Stimulated activated effector memory CD8-positive, alpha-beta T cell treated with anti-CD3 and anti-CD28 coated beads, Interleukin-12 subunit alpha, Interleukin-12 subunit beta, amount 100 ng/mL, for 72 hours (primary cell): ENCODE results near the gene C1orf105.

Source experiments
- ATAC-seq: fragments of 150-1000 bp; cut with Tn5 transposase; 2 replicates; pipeline ENCODE4 v1.10.0; 2021
- DNase-seq, 2 donors: peaks; one replicate each; pipeline ENCODE4 v3.0.0; 2021 to 2022; ENCODE audit warnings: low spot score in 2 of 2
- H3K27ac Mint-ChIP-seq: one replicate; pipeline ENCODE4 v1.8.0; 2022; ENCODE audit warnings: mild to moderate bottlenecking, mixed read lengths
- H3K36me3 Mint-ChIP-seq: one replicate; pipeline ENCODE4 v1.8.0; 2022; ENCODE audit warnings: mild to moderate bottlenecking, mixed read lengths
- H3K4me1 Mint-ChIP-seq: one replicate; pipeline ENCODE4 v1.8.0; 2022; ENCODE audit warnings: mixed read lengths
- H3K4me3 Mint-ChIP-seq: one replicate; pipeline ENCODE4 v1.8.0; 2022; ENCODE audit warnings: mild to moderate bottlenecking, mixed read lengths
- H3K9me3 Mint-ChIP-seq: one replicate; pipeline ENCODE4 v1.8.0; 2022; ENCODE audit warnings: mixed read lengths

Gene C1orf105

DNA sequence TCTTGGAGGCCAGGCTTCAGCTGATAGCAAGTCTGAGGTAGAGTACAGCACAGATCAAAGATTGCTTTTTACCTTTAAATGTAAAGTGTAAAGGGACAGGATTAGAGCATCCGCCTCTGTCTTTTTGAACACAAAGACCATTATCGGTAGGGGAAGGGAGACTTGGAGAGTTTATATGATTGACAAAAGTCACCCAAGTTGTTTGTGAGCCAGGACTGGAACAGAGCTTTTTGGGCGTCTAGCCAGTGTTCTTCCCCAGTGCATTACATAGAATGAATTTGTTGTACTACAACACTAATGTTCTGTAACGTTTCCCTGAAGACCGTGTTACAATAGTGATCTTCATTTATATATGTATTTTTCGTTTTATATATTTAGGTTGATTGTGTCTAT, 32.7 kb downstream of the C1orf105 start:
- H3K36me3 Mint-ChIP-seq = no peaks in the 10 kb centered on the region
- no peak overlapping the region for H3K27ac Mint-ChIP-seq
- DNase-seq = no peak
- no peak for ATAC-seq
- H3K4me1 Mint-ChIP-seq = peaks cover 12% of the 10 kb centered on the region
- no peak overlapping the region for H3K4me3 Mint-ChIP-seq
- no peaks in the 10 kb centered on the region for H3K9me3 Mint-ChIP-seq

DNA sequence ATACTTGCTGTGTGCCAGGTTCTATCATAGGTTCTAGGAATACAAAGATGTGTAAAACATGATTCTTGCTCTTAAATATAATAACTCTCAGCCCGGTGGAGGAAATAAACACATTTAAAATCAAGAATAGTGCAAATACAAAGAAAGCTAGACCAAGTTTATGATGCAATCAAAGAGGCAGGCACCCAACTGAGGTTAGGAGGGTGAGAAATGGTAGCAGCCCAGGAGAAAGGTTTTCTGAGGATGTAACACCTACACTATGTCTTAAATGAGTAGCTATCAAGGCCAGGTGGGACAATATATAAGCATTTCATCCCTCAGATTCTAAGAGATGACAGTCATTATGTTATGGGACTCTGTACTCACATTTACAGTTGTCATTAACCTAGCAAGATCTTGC, 33.1 kb downstream of the C1orf105 start:
- no peak overlapping the region for H3K27ac Mint-ChIP-seq
- peaks cover 12% of the 10 kb centered on the region for H3K4me1 Mint-ChIP-seq
- ATAC-seq (no peak), DNase-seq (no peak)
- no peak overlapping the region for H3K4me3 Mint-ChIP-seq
- H3K36me3 Mint-ChIP-seq = no peaks in the 10 kb centered on the region
- no peaks in the 10 kb centered on the region for H3K9me3 Mint-ChIP-seq

DNA sequence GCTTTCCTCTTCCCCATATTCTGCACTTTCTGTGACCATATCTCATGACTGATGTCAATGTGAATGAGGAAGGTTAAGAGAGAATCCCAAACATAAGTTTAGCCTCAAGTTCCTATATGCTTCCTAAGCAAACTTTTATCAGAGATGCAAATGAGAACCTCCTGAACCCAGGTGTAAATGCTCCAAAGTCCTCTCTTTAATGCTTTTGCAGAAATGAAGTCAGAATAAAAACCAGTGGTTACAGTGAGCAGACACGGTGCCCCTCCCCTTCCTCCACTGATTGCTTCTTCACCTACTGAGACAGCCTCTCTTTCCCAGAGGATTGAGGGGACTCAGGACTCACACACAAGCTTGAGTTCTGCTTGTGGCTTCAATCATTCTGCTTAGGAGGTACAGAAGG, 35.0 kb downstream of the C1orf105 start:
- no peaks in the 10 kb centered on the region for H3K9me3 Mint-ChIP-seq
- no peak overlapping the region for H3K4me3 Mint-ChIP-seq
- H3K4me1 Mint-ChIP-seq = no peaks in the 10 kb centered on the region
- DNase-seq (no peak), ATAC-seq (no peak)
- H3K27ac Mint-ChIP-seq = no peak overlapping the region
- no peaks in the 10 kb centered on the region for H3K36me3 Mint-ChIP-seq

DNA sequence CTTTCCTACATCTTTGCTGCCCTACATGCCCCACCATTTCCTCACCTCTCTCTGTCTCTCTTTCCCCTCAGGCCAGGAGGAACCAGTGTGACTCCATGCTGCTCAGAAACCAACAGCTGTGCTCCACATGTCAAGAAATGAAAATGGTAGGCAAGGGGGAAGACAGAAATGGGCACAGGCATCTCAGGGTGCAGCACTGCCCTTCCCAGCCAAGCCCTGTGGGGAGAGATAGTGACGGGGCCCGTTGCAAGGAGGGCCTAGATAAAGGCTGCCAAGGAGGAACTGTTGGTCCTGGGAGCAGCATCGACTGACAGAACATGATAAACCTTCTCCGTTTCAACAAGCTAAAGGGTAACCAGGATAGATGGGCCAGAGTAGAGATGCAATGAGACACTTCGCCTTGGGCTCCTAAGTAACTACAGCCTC, 35.9 kb downstream of the C1orf105 start:
- Mint-ChIP-seq H3K4me3 (no peak overlapping the region), H3K27ac (no peak overlapping the region), H3K4me1 (no peaks in the 10 kb centered on the region), H3K9me3 (no peaks in the 10 kb centered on the region), H3K36me3 (no peaks in the 10 kb centered on the region)
- DNase-seq = no peak
- ATAC-seq = no peak

DNA sequence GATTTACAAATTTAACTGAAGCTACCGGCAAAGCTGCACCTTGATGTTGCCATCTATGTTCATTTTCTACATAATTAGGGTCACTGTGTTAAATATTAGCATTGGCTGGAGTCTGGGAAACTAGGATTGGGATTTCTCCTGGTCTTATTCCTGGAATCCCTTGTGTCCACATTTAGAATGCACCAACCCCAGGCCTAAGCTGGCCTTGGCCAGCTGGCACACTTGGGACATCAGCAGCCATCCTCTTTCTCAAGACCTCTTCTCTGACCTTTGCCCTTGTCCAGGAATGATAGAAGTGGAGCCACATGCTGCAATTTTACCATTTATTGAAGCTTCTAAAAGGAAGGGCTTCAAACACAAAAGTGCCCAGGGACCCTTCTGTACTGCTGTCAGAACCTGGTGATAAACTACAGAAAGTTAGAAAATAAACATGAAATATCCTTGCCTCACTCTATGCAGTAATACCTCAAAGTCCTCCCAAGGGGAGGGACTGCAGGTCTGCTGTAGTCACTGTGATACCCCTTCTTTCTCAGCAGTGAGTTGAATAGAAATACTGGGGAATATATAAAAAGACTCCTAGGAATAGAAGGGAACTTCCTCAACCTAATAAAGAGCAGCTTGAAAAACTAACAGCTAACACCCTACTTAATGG, 37.1 kb downstream of the C1orf105 start:
- Mint-ChIP-seq H3K9me3 (no peaks in the 10 kb centered on the region), H3K4me1 (no peaks in the 10 kb centered on the region), H3K4me3 (no peak overlapping the region), H3K27ac (no peak overlapping the region), H3K36me3 (no peaks in the 10 kb centered on the region)
- DNase-seq (no peak), ATAC-seq (no peak)

DNA sequence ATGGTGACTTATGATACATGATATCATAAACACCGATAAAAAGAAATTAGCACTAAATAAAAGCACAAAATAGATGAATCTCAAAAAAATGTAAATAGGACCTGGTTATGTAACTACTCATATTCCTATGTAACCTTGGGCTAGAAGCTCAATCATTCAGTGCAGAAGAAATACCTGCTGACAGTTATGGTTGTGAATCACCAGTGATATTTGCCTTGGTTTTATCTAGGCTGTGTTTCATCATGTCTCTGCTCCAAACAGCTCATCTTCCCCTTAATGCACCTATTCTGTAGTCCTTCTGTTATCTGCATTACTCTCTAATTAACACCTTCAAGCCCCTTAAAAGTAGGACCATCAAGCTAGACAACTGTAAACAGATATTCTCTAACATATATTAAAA, 39.7 kb downstream of the C1orf105 start:
- DNase-seq (no peak), ATAC-seq (no peak)
- Mint-ChIP-seq H3K4me3 (no peak overlapping the region), H3K36me3 (no peaks in the 10 kb centered on the region), H3K27ac (no peak overlapping the region), H3K4me1 (no peaks in the 10 kb centered on the region), H3K9me3 (no peaks in the 10 kb centered on the region)

DNA sequence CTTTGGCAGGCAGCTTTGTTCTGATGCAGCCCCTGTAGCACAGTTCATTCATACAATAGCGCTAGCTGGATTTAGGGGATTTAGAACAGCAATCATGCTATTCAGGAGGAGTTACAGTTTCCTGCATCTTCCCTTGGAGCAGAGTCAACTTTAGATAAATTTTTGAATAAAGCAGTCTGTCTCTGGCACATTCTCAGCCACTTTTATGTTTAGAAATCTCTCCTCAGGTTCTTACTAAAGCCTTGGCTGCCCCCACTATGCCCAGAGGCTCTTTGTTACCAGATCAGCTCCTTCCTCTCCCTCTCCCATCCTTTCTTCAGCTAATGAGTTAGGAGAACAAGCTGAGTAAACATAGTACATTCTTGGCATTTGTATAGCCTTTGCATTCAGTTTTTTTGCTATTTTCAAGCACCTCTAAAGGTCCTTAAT, 40.4 kb downstream of the C1orf105 start:
- H3K36me3 Mint-ChIP-seq = no peaks in the 10 kb centered on the region
- no peaks in the 10 kb centered on the region for H3K9me3 Mint-ChIP-seq

DNA sequence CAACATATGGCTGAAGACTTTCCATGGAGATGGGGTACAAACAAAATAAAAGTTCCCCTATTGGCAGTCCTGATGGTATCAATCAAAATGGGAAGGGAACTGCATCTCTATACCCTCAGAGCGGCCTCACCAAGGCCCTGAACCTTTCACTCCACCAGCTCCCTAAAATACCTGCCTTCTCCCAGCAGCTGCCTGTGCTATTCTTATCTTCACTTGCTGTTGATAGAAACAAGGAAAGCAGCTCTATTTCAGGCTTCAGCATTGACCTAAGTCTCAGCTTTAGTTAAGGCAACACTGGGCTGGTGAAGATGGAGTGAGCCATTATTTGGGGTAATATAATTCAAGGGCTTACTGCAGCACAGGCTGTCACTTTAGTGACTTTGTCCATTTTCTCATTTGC, 45.1 kb downstream of the C1orf105 start:
- Mint-ChIP-seq H3K36me3 (no peaks in the 10 kb centered on the region), H3K4me1 (no peaks in the 10 kb centered on the region), H3K27ac (no peak overlapping the region), H3K4me3 (no peak overlapping the region), H3K9me3 (no peaks in the 10 kb centered on the region)
- ATAC-seq = no peak
- DNase-seq = no peak

More for the DNA sequence above, 40.4 kb downstream of the C1orf105 start:
- H3K4me1 Mint-ChIP-seq = no peaks in the 10 kb centered on the region
- DNase-seq (no peak), ATAC-seq (no peak)
- H3K4me3 Mint-ChIP-seq = no peak overlapping the region
- no peak overlapping the region for H3K27ac Mint-ChIP-seq

DNA sequence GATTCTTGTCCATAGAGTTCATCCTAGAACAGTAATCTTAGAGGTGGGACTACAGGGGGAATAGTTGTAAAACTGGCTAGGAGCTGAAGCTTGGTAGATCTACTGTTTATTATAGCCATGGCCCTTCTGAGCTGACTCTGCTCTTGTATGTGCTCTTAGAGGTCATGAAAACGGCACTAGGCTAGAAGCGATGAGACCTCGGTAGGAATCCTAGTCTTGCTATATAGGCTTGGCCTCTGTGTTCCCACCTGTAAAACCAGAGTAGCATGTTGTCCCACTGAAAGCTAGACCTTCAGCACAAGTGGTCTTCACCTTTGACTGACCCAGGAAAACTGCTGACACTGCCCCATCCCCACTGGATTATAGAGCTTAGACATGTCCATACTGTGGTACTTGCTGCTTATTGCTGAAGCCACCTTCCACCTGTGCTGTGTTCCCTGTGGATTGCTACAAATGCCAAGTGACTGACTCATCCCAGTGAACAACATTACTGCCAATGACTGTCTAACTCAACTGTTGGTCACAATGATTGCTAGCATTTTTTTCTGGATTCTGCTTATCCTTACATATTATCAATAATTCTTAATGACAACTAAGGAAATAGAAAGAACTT, 46.4 kb downstream of the C1orf105 start:
- ATAC-seq (no peak), DNase-seq (no peak)
- Mint-ChIP-seq H3K36me3 (no peaks in the 10 kb centered on the region), H3K9me3 (no peaks in the 10 kb centered on the region), H3K4me3 (no peak overlapping the region), H3K27ac (no peak overlapping the region), H3K4me1 (no peaks in the 10 kb centered on the region)

DNA sequence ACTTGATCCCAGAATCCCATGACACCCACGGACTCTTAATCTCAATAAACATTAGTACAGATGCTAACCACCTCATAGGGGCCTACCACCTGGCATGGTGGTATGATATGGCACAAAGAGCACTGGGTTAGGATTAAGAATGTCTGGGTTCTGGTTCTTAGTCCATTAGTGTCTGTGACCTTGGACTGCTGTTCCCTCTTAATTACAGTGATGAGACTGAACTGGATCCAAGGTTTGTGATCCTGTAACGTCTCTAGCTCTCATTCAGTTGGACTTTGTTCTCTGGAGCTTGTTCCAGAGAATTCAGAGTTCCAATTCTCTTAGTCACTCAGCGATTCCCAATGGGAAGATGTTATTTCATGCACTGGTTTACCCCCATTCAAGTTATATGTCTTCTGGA, 47.0 kb downstream of the C1orf105 start:
- Mint-ChIP-seq H3K4me3 (no peak overlapping the region), H3K4me1 (no peaks in the 10 kb centered on the region), H3K36me3 (no peaks in the 10 kb centered on the region), H3K27ac (no peak overlapping the region), H3K9me3 (no peaks in the 10 kb centered on the region)
- DNase-seq (no peak), ATAC-seq (no peak)

DNA sequence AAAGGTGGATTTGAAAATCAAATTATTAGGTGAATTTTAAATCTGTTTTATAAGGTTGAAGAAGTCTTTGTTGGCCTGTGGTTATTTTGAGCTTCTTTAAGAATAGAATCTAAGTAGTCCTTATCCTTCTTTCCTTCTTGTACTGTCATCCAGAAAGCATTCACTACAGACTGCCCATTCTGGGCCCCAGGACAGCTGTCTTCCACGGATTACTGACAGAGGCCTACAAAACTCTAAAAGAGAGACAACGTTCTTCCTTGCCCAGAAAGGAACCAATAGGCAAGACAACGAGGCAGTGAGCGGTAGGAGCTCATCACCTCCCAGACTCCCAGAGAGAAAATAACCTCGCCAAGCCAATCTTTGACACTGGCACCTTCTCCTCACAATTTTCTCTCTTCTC, 47.8 kb downstream of the C1orf105 start:
- no peak for DNase-seq
- H3K4me3 Mint-ChIP-seq = no peak overlapping the region
- no peak for ATAC-seq
- H3K36me3 Mint-ChIP-seq = no peaks in the 10 kb centered on the region
- H3K27ac Mint-ChIP-seq = no peak overlapping the region
- H3K9me3 Mint-ChIP-seq = no peaks in the 10 kb centered on the region
- no peaks in the 10 kb centered on the region for H3K4me1 Mint-ChIP-seq

DNA sequence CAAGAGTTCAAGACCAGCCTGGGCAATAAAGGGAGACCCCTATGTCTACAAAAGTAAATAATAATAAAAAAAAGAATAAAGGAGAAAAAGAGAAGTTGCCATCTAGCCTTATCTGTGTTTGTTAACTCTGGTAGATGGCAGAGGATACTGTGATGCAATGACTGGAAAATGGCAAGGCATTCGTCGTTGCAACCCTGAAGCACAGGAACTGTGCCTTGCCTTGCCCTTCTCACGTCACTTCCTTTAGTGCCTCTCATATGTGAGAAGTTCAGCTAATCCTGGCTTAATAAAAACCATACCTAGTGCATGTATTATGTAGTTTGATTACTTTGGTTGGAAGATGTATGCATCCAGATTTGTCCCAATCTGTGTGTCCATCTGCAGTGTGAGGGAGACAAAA, 49.2 kb downstream of the C1orf105 start:
- Mint-ChIP-seq H3K4me1 (no peaks in the 10 kb centered on the region), H3K4me3 (no peak overlapping the region), H3K36me3 (no peaks in the 10 kb centered on the region), H3K27ac (no peak overlapping the region), H3K9me3 (no peaks in the 10 kb centered on the region)
- ATAC-seq = no peak
- DNase-seq = no peak

DNA sequence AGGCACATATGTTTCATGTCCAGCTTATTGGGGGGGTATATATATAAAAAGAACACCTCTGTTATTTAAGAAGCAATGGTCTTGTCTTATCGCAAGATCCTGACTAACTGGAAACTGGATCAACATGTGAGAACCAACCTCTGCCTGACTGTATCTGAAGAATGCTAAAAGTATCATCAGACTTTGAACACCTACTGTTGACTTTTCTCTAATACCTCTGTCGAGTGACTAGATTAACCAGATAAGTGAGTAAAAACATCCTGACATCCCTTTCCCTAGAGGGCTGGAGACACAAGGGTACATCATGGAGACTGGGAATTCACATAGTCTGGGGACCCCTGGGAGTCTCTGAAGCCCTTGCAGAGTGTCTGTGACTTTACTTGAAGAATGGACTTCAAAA, 49.7 kb downstream of the C1orf105 start:
- ATAC-seq (no peak), DNase-seq (no peak)
- Mint-ChIP-seq H3K4me3 (no peak overlapping the region), H3K27ac (no peak overlapping the region), H3K36me3 (no peaks in the 10 kb centered on the region), H3K4me1 (no peaks in the 10 kb centered on the region), H3K9me3 (no peaks in the 10 kb centered on the region)

DNA sequence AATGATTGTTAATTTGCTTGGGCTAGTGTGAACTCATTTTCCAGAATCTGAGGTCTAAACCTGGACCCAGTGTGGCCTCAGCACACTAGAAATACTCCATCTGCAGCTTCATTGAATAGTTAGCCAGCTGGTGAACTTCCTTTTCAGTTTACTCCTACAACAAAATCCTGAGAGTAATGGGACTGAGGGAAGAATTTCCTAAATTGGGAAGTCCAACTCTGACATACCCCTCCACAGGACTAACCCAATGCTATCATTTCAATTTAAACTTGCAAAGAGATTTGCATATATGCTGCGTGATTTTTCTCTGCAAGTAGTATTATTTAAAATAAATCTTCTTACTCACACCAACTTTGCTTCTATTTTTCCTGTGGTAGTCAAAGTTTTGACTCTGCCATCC, 51.2 kb downstream of the C1orf105 start:
- ATAC-seq = no peak
- H3K27ac Mint-ChIP-seq = no peak overlapping the region
- no peaks in the 10 kb centered on the region for H3K36me3 Mint-ChIP-seq
- no peaks in the 10 kb centered on the region for H3K4me1 Mint-ChIP-seq
- DNase-seq = no peak
- H3K9me3 Mint-ChIP-seq = no peaks in the 10 kb centered on the region
- no peak overlapping the region for H3K4me3 Mint-ChIP-seq

DNA sequence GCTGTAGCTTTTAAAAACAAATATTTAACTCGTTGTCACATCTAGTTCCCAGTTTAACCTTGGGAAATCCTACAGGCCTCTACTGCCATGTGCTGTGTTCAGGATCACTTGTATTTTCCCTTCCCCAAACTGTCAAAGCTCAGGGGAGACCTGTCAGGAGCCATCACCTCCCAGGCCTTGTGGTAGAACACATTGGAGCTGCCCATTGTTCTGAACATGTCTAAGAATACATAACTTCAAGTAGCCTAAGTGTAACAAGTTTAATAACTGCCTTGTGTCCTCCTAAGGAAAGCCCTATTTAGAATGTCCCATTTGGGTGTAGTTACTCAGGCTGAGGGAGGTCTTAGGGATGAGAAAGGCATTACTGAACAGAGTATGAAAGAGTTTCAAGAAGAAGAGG, 52.0 kb downstream of the C1orf105 start:
- no peak overlapping the region for H3K4me3 Mint-ChIP-seq
- DNase-seq (no peak), ATAC-seq (no peak)
- H3K36me3 Mint-ChIP-seq = no peaks in the 10 kb centered on the region
- H3K9me3 Mint-ChIP-seq = no peaks in the 10 kb centered on the region
- no peaks in the 10 kb centered on the region for H3K4me1 Mint-ChIP-seq
- no peak overlapping the region for H3K27ac Mint-ChIP-seq

DNA sequence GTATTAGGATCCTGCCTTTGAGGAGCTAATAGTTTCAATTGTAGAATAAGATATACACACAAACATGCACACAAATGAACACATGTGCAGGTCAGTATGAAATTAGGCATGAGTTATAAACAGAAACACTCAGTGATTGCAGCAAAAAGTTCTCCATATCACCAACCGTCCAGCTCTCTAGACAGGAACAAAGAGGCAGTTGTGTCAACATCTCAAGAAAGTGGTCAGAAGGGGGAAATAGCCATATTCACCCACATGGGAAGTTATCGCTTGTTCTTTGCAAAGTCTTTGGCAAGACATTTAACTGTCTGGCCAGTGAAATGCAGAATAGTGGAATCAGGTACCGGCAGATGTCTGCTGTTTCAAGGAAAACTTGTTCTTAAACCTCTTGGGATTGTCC, 52.8 kb downstream of the C1orf105 start:
- no peak for DNase-seq
- no peak for ATAC-seq
- H3K36me3 Mint-ChIP-seq = no peaks in the 10 kb centered on the region
- no peaks in the 10 kb centered on the region for H3K4me1 Mint-ChIP-seq
- no peak overlapping the region for H3K4me3 Mint-ChIP-seq
- H3K9me3 Mint-ChIP-seq = no peaks in the 10 kb centered on the region
- H3K27ac Mint-ChIP-seq = no peak overlapping the region

DNA sequence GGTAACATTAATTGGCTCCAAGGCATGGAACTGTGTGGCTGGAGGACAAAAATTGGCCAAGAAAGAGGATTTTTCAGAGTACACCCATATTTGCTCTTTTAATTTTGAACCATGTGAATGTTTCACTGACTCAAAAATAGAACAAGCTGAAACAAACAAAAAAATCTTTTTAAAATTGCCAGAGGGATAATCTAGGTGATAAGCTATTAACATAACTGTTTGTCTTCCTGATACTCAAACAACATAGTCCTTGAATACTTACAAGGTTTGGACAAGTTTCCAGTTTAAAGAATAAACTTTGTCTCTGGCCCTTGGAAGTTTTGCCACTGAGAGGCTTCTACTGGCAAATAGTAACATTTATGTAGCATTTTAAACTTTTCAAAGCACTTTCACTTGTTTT, 53.4 kb downstream of the C1orf105 start:
- Mint-ChIP-seq H3K4me1 (no peaks in the 10 kb centered on the region), H3K27ac (no peak overlapping the region), H3K4me3 (no peak overlapping the region), H3K9me3 (no peaks in the 10 kb centered on the region), H3K36me3 (no peaks in the 10 kb centered on the region)
- DNase-seq (no peak), ATAC-seq (no peak)
